Retinal pigment epithelial cell (primary cell): ENCODE data around the gene PVR.
"Not testable (repeated sequence)": the region's sequence is repeated elsewhere in the genome, so short reads cannot be mapped to it uniquely, and the experiment has no call there.

Experiments used
- DNase-seq: peaks from one replicate; pipeline ENCODE4 v3.0.0-alpha.2; 2010; ENCODE audit warnings: low read depth
- H3K4me3 ChIP-seq: 2 replicates; pipeline ENCODE4 v1.5.1; 2011; ENCODE audit warnings: mild to moderate bottlenecking, low read length, control low read depth, moderate library complexity
- TF ChIP-seq, protein P1 (sequence below): conservative IDR thresholded peaks from 2 replicates; pipeline ENCODE4 v1.5.1; 2011; ENCODE audit warnings: low read depth, low read length, control low read depth, inconsistent platforms

The PVR gene

DNA sequence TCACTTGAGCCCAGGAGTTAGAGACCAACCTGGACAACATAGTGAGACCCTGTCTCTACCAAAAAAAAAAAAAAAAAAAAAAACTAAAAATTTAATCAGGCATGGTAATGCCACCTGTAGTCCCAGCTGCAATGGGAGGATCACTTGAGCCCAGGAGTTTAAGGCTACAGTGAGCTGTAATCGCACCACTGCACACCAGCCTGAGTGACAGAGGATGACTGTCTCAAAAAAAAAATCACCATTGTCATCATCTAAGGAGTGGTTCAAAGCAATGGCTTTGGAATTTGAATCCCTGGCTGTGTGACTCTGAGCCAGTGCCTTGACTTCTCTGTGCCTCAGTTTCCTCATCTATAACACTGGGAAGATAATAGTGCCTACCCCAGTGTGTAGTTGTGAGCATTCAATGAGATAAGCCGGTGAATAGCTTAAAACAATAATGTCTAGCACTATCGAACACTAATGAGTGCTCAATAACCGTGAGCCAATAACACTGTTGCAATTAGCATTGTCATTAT is 18.8 kb upstream of the PVR start:
- TF ChIP-seq, protein P1, sequence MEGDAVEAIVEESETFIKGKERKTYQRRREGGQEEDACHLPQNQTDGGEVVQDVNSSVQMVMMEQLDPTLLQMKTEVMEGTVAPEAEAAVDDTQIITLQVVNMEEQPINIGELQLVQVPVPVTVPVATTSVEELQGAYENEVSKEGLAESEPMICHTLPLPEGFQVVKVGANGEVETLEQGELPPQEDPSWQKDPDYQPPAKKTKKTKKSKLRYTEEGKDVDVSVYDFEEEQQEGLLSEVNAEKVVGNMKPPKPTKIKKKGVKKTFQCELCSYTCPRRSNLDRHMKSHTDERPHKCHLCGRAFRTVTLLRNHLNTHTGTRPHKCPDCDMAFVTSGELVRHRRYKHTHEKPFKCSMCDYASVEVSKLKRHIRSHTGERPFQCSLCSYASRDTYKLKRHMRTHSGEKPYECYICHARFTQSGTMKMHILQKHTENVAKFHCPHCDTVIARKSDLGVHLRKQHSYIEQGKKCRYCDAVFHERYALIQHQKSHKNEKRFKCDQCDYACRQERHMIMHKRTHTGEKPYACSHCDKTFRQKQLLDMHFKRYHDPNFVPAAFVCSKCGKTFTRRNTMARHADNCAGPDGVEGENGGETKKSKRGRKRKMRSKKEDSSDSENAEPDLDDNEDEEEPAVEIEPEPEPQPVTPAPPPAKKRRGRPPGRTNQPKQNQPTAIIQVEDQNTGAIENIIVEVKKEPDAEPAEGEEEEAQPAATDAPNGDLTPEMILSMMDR, result no peak
- H3K4me3 ChIP-seq, result no peak overlapping the region
- no peak for DNase-seq

DNA sequence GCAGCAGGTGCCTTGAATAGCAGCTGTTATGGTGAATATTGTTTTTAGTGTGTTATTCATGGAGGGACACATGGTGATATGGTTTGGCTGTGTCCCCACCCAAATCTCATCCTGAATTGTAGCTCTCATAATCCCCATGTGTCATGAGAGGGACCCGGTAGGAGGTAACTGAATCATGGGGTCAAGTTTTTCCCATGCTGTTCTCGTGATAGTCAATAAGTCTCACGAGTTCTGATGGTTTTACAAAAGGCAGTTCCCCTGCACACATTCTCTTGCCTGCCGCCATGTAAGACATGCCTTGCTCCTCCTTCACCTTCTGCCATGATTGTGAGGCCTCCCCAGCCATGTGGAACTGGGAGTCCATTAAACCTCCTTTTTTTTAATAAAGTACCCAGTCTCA is 18.1 kb upstream of the PVR start:
- not testable (repeated sequence) for DNase-seq

DNA sequence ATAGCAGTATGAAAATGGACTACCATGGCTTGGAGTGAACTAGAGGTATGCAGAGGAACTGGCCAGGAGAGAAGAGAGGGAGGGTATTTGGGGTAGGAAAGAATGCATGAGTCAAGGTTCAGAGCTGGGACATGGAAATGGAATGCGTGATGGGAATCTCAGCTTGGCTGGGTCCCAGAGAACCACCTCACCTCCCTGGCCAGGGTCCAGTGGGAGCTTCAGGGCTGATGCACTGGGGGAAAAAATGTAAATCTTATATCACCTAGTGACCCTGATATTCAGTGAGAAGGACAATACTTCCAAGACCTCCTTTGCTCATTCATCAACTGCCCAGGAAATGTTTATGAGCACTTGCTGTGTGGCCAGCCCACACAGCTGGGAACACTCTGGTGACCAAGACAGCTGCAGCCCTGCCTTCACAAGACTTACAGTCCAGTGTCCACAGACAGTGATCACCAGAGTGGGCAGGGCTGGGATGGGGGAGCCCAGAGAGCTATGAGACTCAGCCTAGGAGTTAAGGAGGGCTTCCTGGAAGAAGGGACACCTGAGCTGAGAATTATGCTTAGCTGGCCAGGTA is 17.6 kb upstream of the PVR start:
- H3K4me3 ChIP-seq, result no peak overlapping the region
- TF ChIP-seq, protein P1, result no peak
- DNase-seq, result peak; percentile 85

More for the DNA sequence above, 18.1 kb upstream of the PVR start:
- H3K4me3 ChIP-seq, result not testable (repeated sequence)

DNA sequence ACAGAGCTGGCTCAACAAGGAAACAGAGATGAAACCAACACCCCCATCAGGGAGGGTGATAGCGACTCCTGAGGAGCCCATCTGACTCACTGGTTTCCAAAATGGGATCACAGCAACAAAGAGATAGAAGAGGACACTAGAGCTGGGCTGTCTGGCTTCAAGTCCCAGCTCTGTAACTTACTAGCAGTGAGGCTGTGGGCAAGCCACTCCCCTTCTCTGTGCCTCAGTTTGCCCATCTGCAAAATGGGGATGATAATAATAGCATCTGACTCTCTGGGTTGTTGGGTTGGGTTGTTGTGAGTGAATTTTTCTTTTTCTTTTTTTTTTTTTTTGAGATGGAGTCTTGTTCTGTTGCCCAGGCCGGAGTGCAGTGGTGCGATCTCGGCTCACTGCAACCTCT is 16.1 kb upstream of the PVR start:
- H3K4me3 ChIP-seq, result no peak overlapping the region
- TF ChIP-seq, protein P1, result no peak
- DNase-seq, result no peak

DNA sequence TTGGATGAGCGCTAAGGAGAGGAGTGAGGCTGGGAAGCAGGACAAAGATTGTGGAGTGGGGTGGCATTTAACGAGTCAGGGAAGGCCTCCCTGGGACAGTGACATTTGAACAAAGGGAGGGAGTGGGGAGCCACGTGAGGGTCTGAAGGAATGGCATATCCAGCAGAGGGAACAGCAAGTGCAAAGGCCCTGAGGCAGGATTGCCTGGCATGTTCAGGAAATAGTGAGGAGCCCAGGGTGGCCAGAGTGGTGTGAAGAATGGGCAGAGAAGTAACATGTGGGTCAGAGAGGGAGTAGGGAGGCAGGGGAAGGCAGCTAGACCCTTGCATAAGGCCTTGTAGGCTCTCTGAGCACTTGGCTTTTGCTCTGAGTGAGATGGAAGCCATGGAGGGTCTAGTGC is 14.9 kb upstream of the PVR start:
- TF ChIP-seq, protein P1, result no peak
- no peak for DNase-seq
- H3K4me3 ChIP-seq, result no peak overlapping the region

DNA sequence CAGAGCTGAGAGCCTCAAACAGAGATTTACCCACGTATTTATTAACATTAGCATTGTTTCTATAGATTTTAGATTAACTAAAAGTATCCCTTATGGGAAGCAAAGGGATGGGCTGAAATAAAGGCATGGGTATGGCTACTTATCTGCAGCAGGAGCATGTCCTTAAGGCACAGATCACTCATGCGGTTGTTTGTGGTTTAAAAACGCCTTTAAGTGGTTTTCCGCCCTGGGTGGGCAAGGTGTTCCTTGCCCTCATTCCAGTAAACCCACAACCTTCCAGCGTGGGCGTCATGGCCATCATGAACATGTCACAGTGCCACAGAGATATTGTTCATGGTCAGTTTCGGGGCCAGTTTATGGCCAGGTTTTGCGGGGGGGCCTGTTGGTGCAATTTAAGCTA is 12.1 kb upstream of the PVR start:
- H3K4me3 ChIP-seq, DNase-seq: not testable (repeated sequence)

DNA sequence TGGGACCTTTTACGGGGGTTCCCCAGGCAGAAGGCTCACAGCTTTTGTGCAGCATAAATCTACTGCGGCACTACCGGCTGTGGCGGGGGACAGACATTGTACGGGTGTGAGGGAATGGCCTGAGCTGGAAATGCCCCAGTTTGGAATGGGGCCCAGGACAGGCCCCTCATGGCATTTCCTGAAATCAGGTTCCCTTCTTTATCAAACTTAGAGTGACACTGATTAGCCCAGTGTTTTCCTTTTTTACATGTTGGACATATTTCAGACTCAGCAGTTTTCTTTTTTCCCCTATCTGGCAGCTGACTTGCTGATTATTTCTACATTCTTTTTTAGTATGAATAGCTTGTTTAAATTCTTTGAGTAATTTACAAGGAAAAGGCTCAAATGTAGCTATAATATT is 9.7 kb upstream of the PVR start:
- DNase-seq, result not testable (repeated sequence)
- peak overlapping the region; percentile 10 for H3K4me3 ChIP-seq

DNA sequence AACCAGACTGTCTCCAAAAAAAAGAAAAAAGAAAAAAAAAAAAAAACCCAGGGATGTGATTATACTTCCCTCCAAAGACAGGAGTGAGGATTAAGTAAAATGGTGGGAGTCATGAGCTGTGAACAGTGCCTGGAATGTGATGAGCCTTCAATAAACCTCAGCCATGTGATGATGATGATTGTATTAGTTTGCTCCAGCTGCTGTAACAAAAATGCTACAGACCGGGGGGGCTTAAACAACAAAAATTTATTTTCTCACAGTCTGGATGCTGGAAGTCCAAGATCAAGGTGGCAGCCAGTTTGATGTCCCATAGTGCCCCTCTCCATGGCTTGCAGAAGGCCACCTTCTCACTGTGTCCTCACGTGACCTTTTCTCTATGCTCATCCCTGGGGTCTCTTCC is 8.9 kb upstream of the PVR start:
- TF ChIP-seq, protein P1, result no peak
- no peak for DNase-seq
- H3K4me3 ChIP-seq, result no peak overlapping the region
